HG03558 (cell line): ENCODE results near the gene ECM1.

Source experiments
- ATAC-seq: cut with Tn5 transposase; IDR thresholded peaks from one replicate; pipeline ENCODE4 v1.9.1; 2021; ENCODE audit warnings: moderate number of reproducible peaks; ENCODE audit not compliant: unreplicated experiment; ENCODE audit errors: extremely low read depth

The ECM1 gene

GRCh38 chr1:150537732-150538684, 30.1 kb downstream of the ECM1 start:
- ATAC-seq, result no peak

GRCh38 chr1:150543500-150544143, 35.7 kb downstream of the ECM1 start:
- ATAC-seq, result no peak

GRCh38 chr1:150544204-150544603, 36.3 kb downstream of the ECM1 start:
- ATAC-seq, result no peak

- no peak for ATAC-seq
Observed at GRCh38 chr1:150545486-150546032, 37.6 kb downstream of the ECM1 start.

GRCh38 chr1:150546294-150546937, 38.5 kb downstream of the ECM1 start:
- no peak for ATAC-seq

GRCh38 chr1:150548324-150548631, 40.4 kb downstream of the ECM1 start:
- no peak for ATAC-seq

GRCh38 chr1:150548632-150549495, 41.0 kb downstream of the ECM1 start, which contains the start of gene ADAMTSL4:
ADAMTSL4 (plus strand) TSS chr1:150549408; CDS start chr1:150552289, 2,881 bp downstream.
- ATAC-seq, result no peak

- no peak for ATAC-seq
Observed at GRCh38 chr1:150549496-150550221, 41.8 kb downstream of the ECM1 start.

GRCh38 chr1:150550222-150551050, 42.5 kb downstream of the ECM1 start:
- ATAC-seq, result no peak

GRCh38 chr1:150551051-150551783, 43.3 kb downstream of the ECM1 start:
- no peak for ATAC-seq

- ATAC-seq, result no peak
Observed at GRCh38 chr1:150551784-150552127, 43.8 kb downstream of the ECM1 start.

GRCh38 chr1:150552128-150552910, 44.4 kb downstream of the ECM1 start:
- no peak for ATAC-seq

GRCh38 chr1:150552911-150553289, 45.0 kb downstream of the ECM1 start:
- no peak for ATAC-seq

GRCh38 chr1:150553392-150554085, 45.6 kb downstream of the ECM1 start:
- ATAC-seq, result no peak

- ATAC-seq, result no peak
Observed at GRCh38 chr1:150554086-150554452, 46.2 kb downstream of the ECM1 start.

GRCh38 chr1:150555198-150555970, 47.5 kb downstream of the ECM1 start:
- ATAC-seq, result no peak
